ENCODE measurements around the gene APOB. TPM values are rescaled to one million over a fixed set of nuclear protein-coding genes. Genes with fewer than 3 reads are reported as not detected.

Gene APOB
- total RNA-seq, 1 experiment from 2014 or later = not detected

- no TSS peak for BruUV-seq (replicated peaks)
- Histone ChIP-seq H3K36me3 (ENCODE audit: low read depth, low read length) (no peaks in the 10 kb centered on the region), H2AFZ (ENCODE audit: low read length) (no peak overlapping the region), H3K27ac (ENCODE audit: low read length) (no peak overlapping the region), H3K4me3 (ENCODE audit: low read length) (no peak overlapping the region), H3K4me2 (ENCODE audit: low read length) (no peak overlapping the region), H3K27me3 (ENCODE audit: low read length) (peaks cover 39% of the 10 kb centered on the region), H4K20me1 (ENCODE audit: low read length) (no peaks in the 10 kb centered on the region), H3K9ac (ENCODE audit: low read length) (no peak overlapping the region), H3K79me2 (ENCODE audit: low read length) (no peaks in the 10 kb centered on the region), H3F3A (ENCODE audit: low read length, unreplicated experiment) (no peaks in the 10 kb centered on the region), H3K9me2 (replicated peaks; ENCODE audit: low read length) (no peaks in the 10 kb centered on the region), H3K4me1 (ENCODE audit: insufficient read depth, low read length) (no peaks in the 10 kb centered on the region), H3K9me3 (ENCODE audit: low read length) (no peaks in the 10 kb centered on the region)
- ChIA-PET CTCF (no interaction called here), POLR2A (ENCODE audit: unreplicated experiment) (no interaction called here)
- no peak for DNase-seq
- TF ChIP-seq EZH2 (IDR thresholded peaks at IDR 0.05; ENCODE audit: low read length, unreplicated experiment) = no peak
- no peak for TF ChIP-seq CTCF (conservative IDR thresholded peaks at IDR 0.05; ENCODE audit: low read depth, low read length)
- no peak for TF ChIP-seq EZH2phosphoT487 (IDR thresholded peaks at IDR 0.05; ENCODE audit: borderline replicate concordance, low read length)
- ATAC-seq = no peak
- intact Hi-C loops (cut with micrococcal nuclease) = no loop called here
Measured at GRCh38 chr2:21005700-21006422, 38.0 kb downstream of the APOB start.

- H2AFZ ChIP-seq (ENCODE audit: low read length) = no peak overlapping the region
- no peak overlapping the region for H3K4me3 ChIP-seq (ENCODE audit: low read length)
- ChIA-PET POLR2A (ENCODE audit: unreplicated experiment) (no interaction called here), CTCF (no interaction called here)
- BruUV-seq (replicated peaks) = no TSS peak
- no peaks in the 10 kb centered on the region for H3K36me3 ChIP-seq (ENCODE audit: low read depth, low read length)
- no peak overlapping the region for H3K9ac ChIP-seq (ENCODE audit: low read length)
- H3K9me2 ChIP-seq (replicated peaks; ENCODE audit: low read length) = no peaks in the 10 kb centered on the region
- ATAC-seq (no peak), DNase-seq (no peak)
- no peaks in the 10 kb centered on the region for H3K9me3 ChIP-seq (ENCODE audit: low read length)
- H3F3A ChIP-seq (ENCODE audit: low read length, unreplicated experiment) = no peaks in the 10 kb centered on the region
- H3K79me2 ChIP-seq (ENCODE audit: low read length) = no peaks in the 10 kb centered on the region
- H3K27ac ChIP-seq (ENCODE audit: low read length) = no peak overlapping the region
- no peaks in the 10 kb centered on the region for H4K20me1 ChIP-seq (ENCODE audit: low read length)
- H3K4me2 ChIP-seq (ENCODE audit: low read length) = no peak overlapping the region
- intact Hi-C loops (cut with micrococcal nuclease) = no loop called here
- TF ChIP-seq EZH2phosphoT487 (IDR thresholded peaks at IDR 0.05; ENCODE audit: borderline replicate concordance, low read length) (no peak), EZH2 (IDR thresholded peaks at IDR 0.05; ENCODE audit: low read length, unreplicated experiment) (no peak), CTCF (conservative IDR thresholded peaks at IDR 0.05; ENCODE audit: low read depth, low read length) (no peak)
- H3K27me3 ChIP-seq (ENCODE audit: low read length) = peaks cover 37% of the 10 kb centered on the region
- no peaks in the 10 kb centered on the region for H3K4me1 ChIP-seq (ENCODE audit: insufficient read depth, low read length)
Measured at GRCh38 chr2:21005111-21005699, 38.7 kb downstream of the APOB start.

GRCh38 chr2:21004181-21004572 is 39.7 kb downstream of the APOB start:
- no peaks in the 10 kb centered on the region for H3K9me2 ChIP-seq (replicated peaks; ENCODE audit: low read length)
- BruUV-seq (replicated peaks) = no TSS peak
- no peaks in the 10 kb centered on the region for H3K4me1 ChIP-seq (ENCODE audit: insufficient read depth, low read length)
- no peak overlapping the region for H3K9ac ChIP-seq (ENCODE audit: low read length)
- TF ChIP-seq EZH2 (IDR thresholded peaks at IDR 0.05; ENCODE audit: low read length, unreplicated experiment) (no peak), CTCF (conservative IDR thresholded peaks at IDR 0.05; ENCODE audit: low read depth, low read length) (no peak), EZH2phosphoT487 (IDR thresholded peaks at IDR 0.05; ENCODE audit: borderline replicate concordance, low read length) (no peak)
- ATAC-seq = no peak
- intact Hi-C loops (cut with micrococcal nuclease) = no loop called here
- no peak overlapping the region for H2AFZ ChIP-seq (ENCODE audit: low read length)
- H3K9me3 ChIP-seq (ENCODE audit: low read length) = no peaks in the 10 kb centered on the region
- H3K4me3 ChIP-seq (ENCODE audit: low read length) = no peak overlapping the region
- no peak for DNase-seq
- ChIA-PET POLR2A (ENCODE audit: unreplicated experiment) (no interaction called here), CTCF (no interaction called here)
- H3K27me3 ChIP-seq (ENCODE audit: low read length) = peaks cover 36% of the 10 kb centered on the region
- no peaks in the 10 kb centered on the region for H3K36me3 ChIP-seq (ENCODE audit: low read depth, low read length)
- H3K4me2 ChIP-seq (ENCODE audit: low read length) = no peak overlapping the region
- no peaks in the 10 kb centered on the region for H3F3A ChIP-seq (ENCODE audit: low read length, unreplicated experiment)
- no peaks in the 10 kb centered on the region for H4K20me1 ChIP-seq (ENCODE audit: low read length)
- no peaks in the 10 kb centered on the region for H3K79me2 ChIP-seq (ENCODE audit: low read length)
- H3K27ac ChIP-seq (ENCODE audit: low read length) = no peak overlapping the region

Data from PC-3 (cell line).